NCI-H146 (cell line): ENCODE measurements around the gene NEUROD2.
A peak's percentile ranks its signal among the peaks of the same experiment; 100 is the strongest.

Experiments used
- DNase-seq: peaks from one replicate; lab custom pipeline; 2025; lab: John Stamatoyannopoulos, UW

Gene NEUROD2

DNA sequence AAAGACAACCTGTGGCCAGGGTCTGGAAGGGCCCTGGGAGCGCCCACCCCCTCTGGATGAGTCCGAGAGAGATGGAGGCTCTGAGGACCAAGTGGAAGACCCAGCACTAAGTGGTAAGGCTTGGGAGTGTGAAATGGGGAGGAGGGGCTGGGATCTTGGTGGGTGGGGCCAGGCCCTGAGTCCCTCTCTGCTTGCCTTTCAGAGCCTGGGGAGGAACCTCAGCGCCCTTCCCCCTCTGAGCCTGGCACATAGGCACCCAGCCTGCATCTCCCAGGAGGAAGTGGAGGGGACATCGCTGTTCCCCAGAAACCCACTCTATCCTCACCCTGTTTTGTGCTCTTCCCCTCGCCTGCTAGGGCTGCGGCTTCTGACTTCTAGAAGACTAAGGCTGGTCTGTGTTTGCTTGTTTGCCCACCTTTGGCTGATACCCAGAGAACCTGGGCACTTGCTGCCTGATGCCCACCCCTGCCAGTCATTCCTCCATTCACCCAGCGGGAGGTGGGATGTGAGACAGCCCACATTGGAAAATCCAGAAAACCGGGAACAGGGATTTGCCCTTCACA is 28.0 kb upstream of the NEUROD2 start:
- no peak for DNase-seq

DNA sequence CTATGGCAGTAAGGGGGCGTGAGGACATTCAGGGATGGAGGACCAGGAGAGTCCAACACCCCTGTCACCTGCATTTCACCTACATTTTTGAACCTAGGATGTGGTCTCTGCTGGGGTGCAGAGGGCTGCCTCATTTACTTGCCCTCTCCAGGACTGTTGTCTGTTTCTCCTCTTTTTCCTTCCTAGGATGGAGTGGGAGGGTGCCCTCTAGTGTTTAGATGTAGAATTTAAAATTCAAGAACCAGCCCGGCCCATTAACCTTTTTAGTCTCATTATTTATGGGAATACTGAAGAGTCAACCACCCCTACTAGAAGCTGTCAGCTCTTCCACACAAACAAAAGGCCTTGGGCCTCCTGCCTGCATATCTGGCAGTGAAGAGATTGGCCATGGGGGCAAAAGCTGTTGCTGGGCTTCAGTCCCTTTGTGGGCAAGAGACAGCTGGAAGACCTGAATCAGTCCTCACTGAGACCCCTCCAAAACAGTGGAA is 26.7 kb upstream of the NEUROD2 start:
- DNase-seq: peak; percentile 53

DNA sequence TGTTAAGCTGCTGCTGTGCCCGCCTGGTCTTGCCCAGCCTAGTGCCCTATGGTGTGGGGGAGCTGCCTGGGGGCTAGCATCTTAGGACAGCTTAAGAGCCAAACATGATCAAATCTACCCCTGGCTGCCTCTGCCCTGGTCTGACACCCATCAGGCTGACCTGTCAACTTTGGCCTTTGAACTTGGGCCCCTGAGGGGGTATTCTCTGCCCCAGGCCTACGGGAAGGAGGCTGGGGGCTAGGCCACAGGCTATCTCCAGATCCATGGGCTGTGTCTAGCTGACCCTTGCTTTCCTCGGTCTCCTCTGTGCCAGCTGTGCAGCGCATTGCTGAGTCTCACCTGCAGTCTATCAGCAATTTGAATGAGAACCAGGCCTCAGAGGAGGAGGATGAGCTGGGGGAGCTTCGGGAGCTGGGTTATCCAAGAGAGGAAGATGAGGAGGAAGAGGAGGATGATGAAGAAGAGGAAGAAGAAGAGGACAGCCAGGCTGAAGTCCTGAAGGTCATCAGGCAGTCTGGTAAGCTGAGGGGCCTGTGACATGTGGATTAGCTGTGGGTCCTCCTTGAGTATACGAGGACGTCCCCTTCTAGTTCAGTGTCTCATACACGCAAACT is 26.0 kb upstream of the NEUROD2 start:
- no peak for DNase-seq

DNA sequence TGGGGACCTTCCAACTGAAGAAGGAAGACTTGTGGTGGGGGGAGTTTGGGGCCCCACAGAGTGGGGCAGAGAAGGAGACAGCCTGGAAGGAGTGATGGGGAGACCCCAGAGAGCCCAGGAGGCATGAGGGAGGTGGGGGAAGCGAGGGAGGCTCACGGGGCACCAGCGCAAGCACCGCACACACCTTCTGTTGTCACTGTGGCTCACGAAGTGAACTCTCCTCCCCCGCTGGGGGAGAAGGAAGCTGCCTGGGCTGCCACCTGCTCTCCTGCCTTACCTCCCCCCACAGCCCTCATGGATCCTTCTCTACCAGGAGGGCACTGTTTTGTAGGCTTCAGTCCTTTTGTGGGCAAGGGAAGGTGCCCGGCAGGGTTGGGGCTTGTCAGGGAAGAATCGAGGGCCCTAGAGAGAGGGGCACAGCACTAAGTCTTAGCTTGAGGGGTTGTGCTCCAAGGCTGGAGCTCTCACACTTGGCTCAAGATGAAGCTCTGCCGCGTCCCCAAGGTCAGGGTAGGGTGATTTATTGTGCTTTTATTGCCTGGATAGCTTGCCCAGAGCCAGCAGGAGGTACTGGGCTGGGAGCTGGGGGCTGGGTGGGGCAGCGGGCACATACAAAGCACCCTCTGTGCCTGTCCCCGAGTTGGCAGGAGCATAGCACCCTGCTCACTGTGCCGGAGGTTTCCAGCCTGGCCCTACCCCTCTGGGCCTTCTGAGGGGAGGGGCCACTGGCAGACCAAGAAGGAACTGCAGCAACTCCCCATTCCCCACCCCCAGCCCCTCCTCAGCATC is 24.6 kb upstream of the NEUROD2 start:
- DNase-seq: peak; percentile 19

DNA sequence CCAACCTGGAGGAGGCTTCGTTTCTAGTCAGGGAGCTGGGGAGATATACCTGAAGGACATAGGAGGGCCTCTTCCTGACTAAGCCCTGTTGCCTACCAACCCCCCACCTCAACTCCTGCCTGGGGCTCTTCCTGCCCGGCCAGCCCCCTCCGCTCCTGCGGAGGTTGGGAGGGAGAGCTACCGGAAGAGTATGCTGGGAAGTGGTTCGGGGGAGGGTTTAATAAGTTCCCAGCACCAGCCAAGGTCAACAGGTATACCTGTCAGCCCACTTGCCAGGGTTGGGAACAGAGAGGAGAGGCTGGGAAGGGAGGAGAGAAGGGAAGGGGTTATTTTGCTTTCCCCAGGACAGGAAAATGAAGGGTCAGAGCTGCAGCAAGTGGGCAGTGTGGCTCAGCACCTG is 23.7 kb upstream of the NEUROD2 start:
- no peak for DNase-seq

DNA sequence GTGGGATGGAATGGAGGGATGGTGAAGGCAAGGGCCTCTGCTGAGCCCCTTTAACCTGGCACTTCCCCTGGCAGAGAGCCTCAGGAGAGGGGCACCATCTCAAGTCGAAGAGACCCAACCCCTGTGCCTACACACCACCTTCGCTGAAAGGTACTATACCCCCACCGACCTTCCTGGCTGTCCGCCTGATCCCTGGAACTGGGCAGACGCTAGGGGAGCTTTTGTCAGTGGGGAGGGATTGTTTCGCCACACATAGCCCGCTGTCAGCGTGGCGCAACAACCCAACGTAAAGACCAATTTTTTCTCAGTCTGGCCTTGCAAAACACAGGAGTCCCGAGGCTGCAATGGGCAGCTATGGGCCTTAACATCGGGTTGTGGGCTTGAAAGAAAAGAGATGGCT is 22.2 kb upstream of the NEUROD2 start:
- DNase-seq: no peak

DNA sequence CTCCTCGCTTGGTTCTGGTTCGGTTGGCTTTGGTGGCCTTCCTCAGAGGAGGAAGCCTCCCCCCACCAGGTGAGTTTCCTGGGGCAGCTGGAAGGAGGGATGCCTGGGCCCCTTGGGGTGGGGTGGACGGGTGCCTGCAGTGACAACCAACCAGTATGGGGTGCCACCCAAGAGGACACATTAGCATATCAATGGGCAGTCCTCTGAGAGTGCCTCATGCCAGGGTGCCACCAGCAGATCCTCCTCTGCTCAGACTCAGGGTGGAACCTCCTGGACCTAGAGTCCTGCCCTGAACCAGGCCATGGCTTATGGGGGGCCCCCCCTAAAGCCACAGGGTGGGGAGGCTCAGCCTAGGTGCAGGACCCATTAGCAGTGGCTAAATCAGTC is 21.8 kb upstream of the NEUROD2 start:
- DNase-seq: no peak

DNA sequence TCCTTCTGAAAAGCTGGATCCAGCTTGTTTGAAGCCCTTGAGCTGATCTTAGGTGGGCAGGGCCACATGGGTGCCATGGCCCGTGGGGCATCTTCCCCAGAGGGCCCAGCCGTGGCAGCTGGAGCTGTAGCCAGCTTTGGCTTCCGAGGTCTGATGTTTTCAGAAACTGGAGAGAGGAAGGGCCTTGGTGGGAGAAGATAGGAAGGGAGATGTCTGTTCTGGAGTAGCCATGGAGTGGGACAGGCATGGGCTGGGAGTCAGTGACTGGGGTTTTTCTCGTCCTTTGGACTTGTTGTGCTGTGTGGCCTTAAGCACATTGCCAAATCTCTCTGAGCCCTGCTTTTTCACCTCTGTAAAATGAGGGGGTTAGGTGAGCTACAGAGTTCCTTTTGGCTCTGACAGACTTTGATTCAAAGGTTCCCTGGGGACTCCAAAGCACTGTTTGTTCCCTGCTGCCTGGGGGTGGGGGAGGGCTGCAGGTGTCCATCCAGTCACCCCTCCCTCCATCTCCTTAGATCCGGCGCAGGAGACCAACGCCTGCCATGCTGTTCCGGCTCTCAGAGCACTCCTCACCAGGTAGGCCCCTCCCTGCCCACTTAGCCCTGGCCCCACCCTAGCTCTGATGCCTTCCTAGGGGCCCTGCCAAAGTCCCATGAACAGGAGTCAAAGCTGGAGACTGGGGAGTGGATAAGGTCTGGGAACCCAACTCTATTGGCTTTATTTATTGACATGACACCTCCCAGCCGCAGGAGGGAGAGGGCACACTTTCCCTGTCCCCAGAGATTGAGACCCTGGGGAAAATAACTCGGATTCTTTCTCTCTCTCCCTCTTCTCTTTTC is 21.2 kb upstream of the NEUROD2 start:
- DNase-seq: peak; percentile 58

DNA sequence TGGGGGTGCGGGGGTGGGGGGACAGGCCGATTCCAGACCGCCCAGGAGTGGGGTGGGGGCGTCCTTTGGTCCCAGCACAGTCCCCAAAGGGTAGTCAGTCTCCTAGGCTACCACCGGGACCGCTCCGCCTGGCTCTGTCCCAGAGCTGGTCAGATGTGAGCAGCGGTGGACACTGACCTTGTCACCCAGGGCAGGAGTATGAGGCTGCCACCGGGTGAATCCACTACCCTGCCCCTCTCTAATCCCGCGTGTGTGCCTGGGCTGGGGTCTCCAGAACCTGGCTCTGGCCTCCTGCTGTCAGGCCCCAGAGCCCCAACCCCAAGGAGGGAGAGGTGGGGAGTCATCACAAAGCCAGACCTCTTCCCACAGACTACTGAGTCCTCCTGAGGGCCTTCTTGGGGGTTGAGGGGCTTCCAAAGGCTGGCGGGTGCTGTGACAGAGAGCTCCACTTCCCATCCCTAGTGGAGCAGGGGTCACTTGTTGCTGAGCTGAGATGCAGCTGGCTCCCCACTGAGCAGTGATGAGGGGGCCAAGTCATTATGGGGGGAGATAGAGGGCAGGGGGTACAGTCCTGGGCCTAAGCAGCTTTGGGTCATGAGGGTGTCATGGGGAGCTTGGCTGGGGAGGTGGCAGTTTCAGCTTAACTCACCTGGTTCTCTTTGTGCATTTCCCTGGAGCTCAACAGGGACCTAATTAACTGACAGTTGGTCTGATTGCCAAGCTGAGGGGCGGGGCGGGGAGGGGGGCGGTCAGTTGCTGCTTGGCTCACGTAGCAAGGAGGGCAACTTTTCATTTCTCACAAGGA is 20.2 kb upstream of the NEUROD2 start:
- DNase-seq: peak; percentile 52

DNA sequence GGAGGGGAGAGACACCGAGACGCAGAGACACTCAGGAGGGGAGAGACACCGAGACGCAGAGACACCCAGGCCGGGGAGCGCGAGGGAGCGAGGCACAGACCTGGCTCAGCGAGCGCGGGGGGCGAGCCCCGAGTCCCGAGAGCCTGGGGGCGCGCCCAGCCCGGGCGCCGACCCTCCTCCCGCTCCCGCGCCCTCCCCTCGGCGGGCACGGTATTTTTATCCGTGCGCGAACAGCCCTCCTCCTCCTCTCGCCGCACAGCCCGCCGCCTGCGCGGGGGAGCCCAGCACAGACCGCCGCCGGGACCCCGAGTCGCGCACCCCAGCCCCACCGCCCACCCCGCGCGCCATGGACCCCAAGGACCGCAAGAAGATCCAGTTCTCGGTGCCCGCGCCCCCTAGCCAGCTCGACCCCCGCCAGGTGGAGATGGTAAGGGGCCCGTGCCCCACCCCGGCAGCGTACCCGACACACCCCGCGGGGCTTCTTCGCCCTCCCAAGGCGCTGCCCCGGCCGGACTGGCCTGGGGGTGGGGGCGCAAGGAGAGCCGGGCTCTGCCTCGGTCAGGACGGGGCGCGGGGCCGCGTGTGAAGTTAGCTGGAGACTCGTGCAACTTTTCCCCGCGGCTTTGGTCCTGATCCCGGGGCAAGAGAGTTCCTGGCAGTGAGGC is 19.5 kb upstream of the NEUROD2 start:
- no peak for DNase-seq

DNA sequence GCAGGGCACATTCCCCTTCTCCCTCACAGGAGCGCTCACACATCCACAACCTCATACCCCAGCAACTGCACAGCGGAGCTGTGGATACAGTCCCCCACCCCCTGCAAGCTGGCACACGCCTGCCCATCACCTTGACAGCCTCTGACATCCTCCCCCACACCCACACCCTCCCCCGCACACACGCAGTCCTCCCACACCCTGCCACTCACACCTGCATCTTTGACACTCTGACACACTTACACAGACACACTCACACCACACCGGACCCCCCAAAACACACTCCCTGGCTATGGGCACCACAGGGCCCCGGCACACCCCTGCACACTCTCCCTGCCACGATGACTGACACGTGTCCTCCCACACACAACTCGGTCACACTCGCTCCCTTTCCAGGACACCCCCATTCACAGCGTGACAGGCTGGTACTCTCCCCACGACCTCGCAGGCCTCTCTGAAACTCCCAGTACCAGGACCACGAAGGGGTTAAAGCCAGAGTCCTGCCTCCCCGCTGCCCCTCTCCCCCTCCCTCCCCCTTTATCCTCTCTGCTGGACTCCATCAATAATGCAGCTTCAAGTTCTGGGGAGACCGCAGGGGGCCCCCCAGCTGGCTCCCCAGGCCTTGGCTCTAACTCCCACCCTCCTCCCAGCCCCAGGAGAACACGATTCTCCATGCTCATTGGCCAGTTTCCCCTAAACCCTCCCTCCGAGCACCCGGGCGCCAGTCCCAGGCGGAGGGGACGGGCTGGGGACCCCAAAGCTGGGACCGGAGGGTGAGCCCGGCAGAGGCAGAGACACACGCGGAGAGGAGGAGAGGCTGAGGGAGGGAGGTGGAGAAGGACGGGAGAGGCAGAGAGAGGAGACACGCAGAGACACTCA is 18.7 kb upstream of the NEUROD2 start, which contains the start of gene PPP1R1B:
PPP1R1B (plus strand) TSS at position 782 of the 876 bp plus-strand sequence. CDS start 441 bp downstream, outside the sequence.
- peak; percentile 12 for DNase-seq

DNA sequence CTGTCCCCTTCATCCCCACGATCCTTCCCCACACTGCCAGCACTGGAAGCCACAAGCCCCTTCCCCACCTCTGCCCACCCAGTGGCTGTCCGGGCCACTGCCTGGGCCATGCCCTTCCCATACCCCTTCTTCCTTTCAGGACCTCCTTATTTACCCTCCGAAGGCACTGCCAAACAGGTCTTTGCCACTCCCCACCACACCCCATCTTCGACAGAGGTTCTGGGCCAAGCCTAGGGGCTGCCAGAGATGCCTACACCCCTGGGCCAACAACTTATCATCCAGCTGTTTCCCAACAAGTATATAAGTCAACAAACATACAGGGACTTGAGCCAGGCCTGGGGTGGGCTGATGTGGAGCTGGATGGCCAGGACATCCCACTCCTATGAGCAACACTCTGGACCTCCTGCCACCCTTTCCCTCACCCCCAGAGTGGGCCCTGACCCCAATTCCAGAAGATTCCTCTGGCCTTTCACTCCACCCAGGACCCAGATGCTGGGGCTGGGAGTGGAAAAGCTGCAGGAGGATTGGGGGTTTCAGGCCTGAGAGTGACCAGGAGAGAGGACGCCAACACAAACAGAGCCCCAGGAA is 17.6 kb upstream of the NEUROD2 start:
- no peak for DNase-seq

DNA sequence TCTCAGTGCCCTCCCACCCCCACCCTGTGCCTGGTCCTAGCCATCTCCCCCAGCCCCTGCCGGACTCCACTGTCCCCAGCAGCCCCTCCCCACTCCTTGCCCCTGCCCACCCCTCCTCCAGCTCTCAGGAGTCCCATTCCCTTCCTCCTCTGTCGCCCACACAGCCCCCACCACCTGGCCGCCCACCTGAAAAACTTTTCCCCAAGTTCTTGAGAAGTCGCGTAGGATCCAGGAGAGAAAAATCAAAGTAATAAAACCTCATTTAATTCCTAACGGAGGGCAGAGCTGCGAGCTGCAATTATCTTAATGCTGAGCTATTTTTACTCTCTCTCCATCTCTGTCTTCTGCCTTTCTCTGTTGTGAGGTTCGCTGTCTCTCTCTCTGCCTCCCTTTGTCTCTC is 16.6 kb upstream of the NEUROD2 start:
- DNase-seq: no peak

DNA sequence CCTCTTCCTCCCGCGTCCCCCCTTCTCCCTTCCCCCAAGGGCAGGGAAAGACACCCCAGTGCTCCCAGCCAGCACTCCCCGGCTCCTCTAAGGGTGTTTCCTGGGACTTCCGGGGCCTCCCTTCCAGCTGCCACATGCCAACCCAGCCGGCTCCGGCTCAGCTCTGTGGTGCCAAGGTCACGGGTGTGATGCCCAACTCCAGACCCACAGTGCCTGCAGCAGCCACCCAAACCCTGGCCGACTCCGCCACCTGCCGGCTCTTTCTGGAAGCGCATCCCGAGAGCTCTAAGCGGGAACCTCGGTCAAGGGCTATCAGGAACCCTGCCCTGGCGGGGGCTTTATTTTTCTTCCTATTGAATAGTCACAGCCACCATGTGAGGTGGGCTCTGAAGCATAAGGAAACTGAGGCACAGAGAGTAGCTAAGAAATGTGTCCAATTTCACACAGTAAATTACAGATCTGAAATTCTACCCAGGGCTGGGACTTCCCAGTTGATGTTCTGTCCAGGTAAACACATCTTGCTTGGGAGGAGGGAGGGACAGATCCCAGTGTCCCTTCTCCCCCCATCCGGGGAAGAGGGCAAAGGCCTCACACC is 15.7 kb upstream of the NEUROD2 start:
- DNase-seq: peak; percentile 60

DNA sequence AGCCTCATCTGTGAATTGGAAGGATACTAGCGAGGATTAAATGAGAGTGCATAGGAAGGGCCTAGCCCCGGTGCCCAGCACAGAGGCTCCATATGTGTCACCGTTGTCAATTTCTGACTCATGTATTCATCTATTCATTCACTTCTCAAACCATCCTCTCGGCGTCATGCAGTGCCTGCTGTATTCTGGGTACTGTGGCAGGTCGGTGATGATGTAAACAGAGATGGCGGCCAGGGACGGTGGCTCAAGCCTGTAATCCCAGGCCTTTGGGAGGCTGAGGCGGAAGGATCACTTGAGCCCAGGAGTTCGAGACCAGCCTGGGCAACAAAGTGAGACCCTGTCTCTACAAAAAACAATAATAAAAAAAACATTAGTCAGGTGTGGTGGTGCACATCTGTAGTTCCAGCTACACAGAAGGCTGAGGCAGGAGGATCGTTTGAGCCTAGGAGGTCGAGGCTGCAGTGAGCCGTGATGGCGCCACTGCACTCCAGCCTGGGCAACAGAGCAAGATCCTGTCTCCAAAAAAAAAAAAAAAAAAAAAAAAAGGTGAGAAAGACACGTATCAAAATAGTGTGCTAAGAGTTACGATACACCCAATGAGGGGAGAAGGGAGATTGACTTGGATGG is 14.8 kb upstream of the NEUROD2 start:
- DNase-seq: peak; percentile 22

DNA sequence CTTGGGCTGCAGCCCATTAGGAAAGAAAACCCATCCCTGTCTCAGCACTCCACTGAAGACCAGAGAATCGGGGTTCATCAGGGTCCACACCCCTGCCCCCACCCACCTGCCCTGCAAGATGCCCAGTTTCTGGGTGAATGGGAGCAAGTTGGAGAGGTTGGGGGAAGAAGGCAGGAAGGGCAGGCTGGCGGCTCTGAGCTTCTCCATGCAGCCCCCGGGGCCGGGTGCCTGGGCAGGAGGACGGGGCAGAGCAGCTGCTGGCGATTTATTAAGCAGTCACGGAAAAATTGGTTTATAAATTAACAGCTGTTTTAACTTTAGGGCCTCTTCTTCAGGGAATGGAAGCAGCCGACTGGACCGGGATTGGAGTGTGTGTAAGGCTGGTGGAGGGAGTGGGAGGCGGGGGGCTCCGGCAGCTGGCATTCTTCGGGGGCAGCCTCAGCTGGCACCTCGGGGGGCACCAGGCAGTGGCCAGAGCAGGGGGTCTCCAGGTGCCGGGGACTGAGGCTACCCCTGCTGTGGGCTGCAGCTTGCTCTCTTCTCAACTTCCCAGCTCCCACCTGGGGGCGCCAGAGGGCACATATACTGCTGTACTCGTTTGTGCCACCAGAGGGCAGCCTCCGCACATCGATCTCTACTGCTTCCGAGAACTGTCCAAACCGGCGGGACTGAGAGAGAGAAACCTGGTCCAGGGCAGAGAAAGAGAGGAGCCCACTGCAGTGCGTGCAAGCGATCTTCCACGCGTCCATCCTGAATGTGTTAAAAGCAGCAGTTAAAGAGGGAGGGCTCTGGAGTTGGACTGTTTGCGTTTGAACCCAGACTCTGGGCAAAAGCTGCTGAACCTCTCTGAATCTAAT is 14.0 kb upstream of the NEUROD2 start:
- peak; percentile 81 for DNase-seq

DNA sequence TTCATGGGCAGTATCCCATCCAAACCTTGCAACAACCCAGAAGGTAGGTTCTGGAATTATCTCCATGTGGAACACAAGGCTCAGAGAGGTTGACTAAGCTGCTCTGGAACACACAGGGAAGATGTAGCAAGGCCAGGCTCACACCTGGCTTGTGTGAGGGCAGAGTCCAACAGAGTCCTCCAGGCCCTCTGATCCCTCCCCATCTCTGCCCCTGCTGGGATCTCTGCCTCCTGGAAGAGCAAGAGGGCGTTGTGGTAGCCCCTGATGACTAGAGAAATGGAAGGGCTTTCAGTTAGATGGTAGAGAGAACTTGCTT is 12.0 kb upstream of the NEUROD2 start:
- DNase-seq: no peak
